Measurements from ENCODE around the gene PHACTR1. TPM values are rescaled to one million over a fixed set of nuclear protein-coding genes. Genes with fewer than 3 reads are reported as not detected.

The PHACTR1 gene
- total RNA-seq, 1 experiment from 2014 or later: not detected

- no TSS peak for BruUV-seq (replicated peaks)
- peak overlapping the region; percentile 48 for H3K4me2 ChIP-seq (ENCODE audit: low read length)
- no peaks in the 10 kb centered on the region for H3F3A ChIP-seq (ENCODE audit: low read length, unreplicated experiment)
- H3K27ac ChIP-seq (ENCODE audit: low read length): no peak overlapping the region
- no peak for TF ChIP-seq EZH2 (IDR thresholded peaks at IDR 0.05; ENCODE audit: low read length, unreplicated experiment)
- no peak for TF ChIP-seq EZH2phosphoT487 (IDR thresholded peaks at IDR 0.05; ENCODE audit: borderline replicate concordance, low read length)
- TF ChIP-seq CTCF (conservative IDR thresholded peaks at IDR 0.05; ENCODE audit: low read depth, low read length): no peak
- no peaks in the 10 kb centered on the region for H4K20me1 ChIP-seq (ENCODE audit: low read length)
- peak; percentile 36 for DNase-seq
- H3K27me3 ChIP-seq (ENCODE audit: low read length): peaks cover 69% of the 10 kb centered on the region
- no peaks in the 10 kb centered on the region for H3K79me2 ChIP-seq (ENCODE audit: low read length)
- ChIA-PET CTCF (no interaction called here), POLR2A (ENCODE audit: unreplicated experiment) (no interaction called here)
- H2AFZ ChIP-seq (ENCODE audit: low read length): no peak overlapping the region
- peaks cover 9% of the 10 kb centered on the region for H3K4me1 ChIP-seq (ENCODE audit: insufficient read depth, low read length)
- no peaks in the 10 kb centered on the region for H3K36me3 ChIP-seq (ENCODE audit: low read depth, low read length)
- no peak overlapping the region for H3K9ac ChIP-seq (ENCODE audit: low read length)
- intact Hi-C loops (cut with micrococcal nuclease): no loop called here
- H3K9me3 ChIP-seq (ENCODE audit: low read length): no peaks in the 10 kb centered on the region
- peak overlapping the region; percentile 15; the same call in 1 of the 2 replicates for H3K4me3 ChIP-seq (ENCODE audit: low read length)
- no peaks in the 10 kb centered on the region for H3K9me2 ChIP-seq (replicated peaks; ENCODE audit: low read length)
- peak; percentile 69; the same call in 1 of the 2 replicates for ATAC-seq
These were observed 789 bp downstream of the PHACTR1 start for GRCh38 chr6:12717356-12717755.

- Histone ChIP-seq H3K27me3 (ENCODE audit: low read length) (peaks cover 70% of the 10 kb centered on the region), H2AFZ (ENCODE audit: low read length) (no peak overlapping the region), H3K9me2 (replicated peaks; ENCODE audit: low read length) (no peaks in the 10 kb centered on the region), H3K9ac (ENCODE audit: low read length) (no peak overlapping the region), H3K36me3 (ENCODE audit: low read depth, low read length) (no peaks in the 10 kb centered on the region), H3K4me1 (ENCODE audit: insufficient read depth, low read length) (peaks cover 9% of the 10 kb centered on the region), H3K27ac (ENCODE audit: low read length) (no peak overlapping the region), H3K4me2 (ENCODE audit: low read length) (peak overlapping the region; percentile 48), H3F3A (ENCODE audit: low read length, unreplicated experiment) (no peaks in the 10 kb centered on the region), H3K79me2 (ENCODE audit: low read length) (no peaks in the 10 kb centered on the region), H4K20me1 (ENCODE audit: low read length) (no peaks in the 10 kb centered on the region), H3K9me3 (ENCODE audit: low read length) (no peaks in the 10 kb centered on the region), H3K4me3 (ENCODE audit: low read length) (peak overlapping the region; percentile 15; the same call in 1 of the 2 replicates)
- DNase-seq (peak; percentile 55), ATAC-seq (peak; percentile 69)
- ChIA-PET POLR2A (ENCODE audit: unreplicated experiment) (no interaction called here), CTCF (no interaction called here)
- no TSS peak for BruUV-seq (replicated peaks)
- intact Hi-C loops (cut with micrococcal nuclease): no loop called here
- no peak for TF ChIP-seq CTCF (conservative IDR thresholded peaks at IDR 0.05; ENCODE audit: low read depth, low read length)
- no peak for TF ChIP-seq EZH2phosphoT487 (IDR thresholded peaks at IDR 0.05; ENCODE audit: borderline replicate concordance, low read length)
- no peak for TF ChIP-seq EZH2 (IDR thresholded peaks at IDR 0.05; ENCODE audit: low read length, unreplicated experiment)
These were observed 1.4 kb downstream of the PHACTR1 start for GRCh38 chr6:12718015-12718414.

GRCh38 chr6:12719017-12719416 lies 2.5 kb downstream of the PHACTR1 start:
- Histone ChIP-seq H4K20me1 (ENCODE audit: low read length) (no peaks in the 10 kb centered on the region), H3K27ac (ENCODE audit: low read length) (no peak overlapping the region), H3K79me2 (ENCODE audit: low read length) (no peaks in the 10 kb centered on the region), H3F3A (ENCODE audit: low read length, unreplicated experiment) (no peaks in the 10 kb centered on the region), H3K36me3 (ENCODE audit: low read depth, low read length) (no peaks in the 10 kb centered on the region), H3K4me3 (ENCODE audit: low read length) (no peak overlapping the region), H3K9ac (ENCODE audit: low read length) (no peak overlapping the region), H3K9me2 (replicated peaks; ENCODE audit: low read length) (no peaks in the 10 kb centered on the region), H3K4me1 (ENCODE audit: insufficient read depth, low read length) (peaks cover 9% of the 10 kb centered on the region), H2AFZ (ENCODE audit: low read length) (no peak overlapping the region), H3K4me2 (ENCODE audit: low read length) (no peak overlapping the region), H3K9me3 (ENCODE audit: low read length) (no peaks in the 10 kb centered on the region), H3K27me3 (ENCODE audit: low read length) (peaks cover 67% of the 10 kb centered on the region)
- CTCF ChIA-PET: no interaction called here
- no peak for DNase-seq
- no TSS peak for BruUV-seq (replicated peaks)
- no peak for ATAC-seq
- TF ChIP-seq EZH2 (IDR thresholded peaks at IDR 0.05; ENCODE audit: low read length, unreplicated experiment): no peak
- no peak for TF ChIP-seq CTCF (conservative IDR thresholded peaks at IDR 0.05; ENCODE audit: low read depth, low read length)
- TF ChIP-seq EZH2phosphoT487 (IDR thresholded peaks at IDR 0.05; ENCODE audit: borderline replicate concordance, low read length): no peak
- intact Hi-C loops (cut with micrococcal nuclease): no loop called here
- POLR2A ChIA-PET (ENCODE audit: unreplicated experiment): no interaction called here

All from PC-3 (cell line).